Uterus (tissue), 2 donors: Measurements from ENCODE around the gene SERGEF.

ENCODE experiments used
- CTCF ChIP-seq, 4 experiments: fragments of 200-600 bp in 2 of 4; fragments of 450-650 bp in 2 of 4; sonication (generic) in 2 of 4; IDR thresholded peaks; one replicate each; pipeline ENCODE4 v1.5.1; 2016 to 2019; ENCODE audit warnings: antibody characterized with exemption in 4 of 4, mild to moderate bottlenecking in 2 of 4, moderate library complexity in 1 of 4
- POLR2A ChIP-seq, 2 donors: fragments of 450-650 bp; IDR thresholded peaks; one replicate each; pipeline ENCODE4 v1.6.1; 2016; ENCODE audit warnings: antibody characterized with exemption in 2 of 2, mild to moderate bottlenecking in 1 of 2, moderate library complexity in 1 of 2

- peak; percentile 7 to 52 (median 36) for TF ChIP-seq CTCF (IDR thresholded peaks at IDR 0.05)
- no peak for TF ChIP-seq POLR2A (IDR thresholded peaks at IDR 0.05)
Observed at GRCh38 chr11:17760102-17761029, 252.5 kb downstream of the SERGEF start.
